K562 (cell line): ENCODE results near the gene STX18. TPM values are rescaled to one million over a fixed set of nuclear protein-coding genes. Genes with fewer than 3 reads are reported as not detected.

Experiments
- ATAC-seq: fragments of 200-7000 bp; cut with Tn5 transposase; 3 replicates; pipeline ENCODE4 v1.9.1; 2020; ENCODE audit warnings: moderate library complexity
- BruUV-seq: library from RNA; stranded (reverse); fragments of 400-500 nt; replicated peaks from 2 replicates; lab custom pipeline; 2021; lab: Mats Ljungman, UMichigan
- CTCF ChIA-PET: fragments of 300-600 bp; formaldehyde crosslinking; extraction: SDS; loops from one replicate; lab custom pipeline; 2021; ENCODE audit warnings: low intra/inter-chr PET ratio; lab: Yijun Ruan, JAX
- POLR2A ChIA-PET: fragments of 300-600, 350-650 bp; sonication (Branson Sonifier 250); formaldehyde crosslinking; extraction: SDS; loops from one replicate; lab custom pipeline; 2021; ENCODE audit warnings: antibody characterized with exemption, inconsistent platforms; lab: Yijun Ruan, JAX
- DNase-seq, 4 experiments: peaks; one replicate each; pipeline versions ENCODE4 v3.0.0 to v3.0.0-alpha.2; 2011 to 2018; ENCODE audit warnings: low spot score in 3 of 4, mixed read lengths in 3 of 4; ENCODE audit errors: extremely low read depth in 1 of 4
- FAIRE-seq: peaks from 2 replicates; lab custom pipeline; 2011; peaks lifted over from hg19 to GRCh38; lab: Jason Lieb, UNC
- H2AFZ ChIP-seq: 2 replicates; pipeline ENCODE4 v1.6.0; 2011; ENCODE audit warnings: low read depth, low read length, control low read depth, inconsistent platforms
- H3K27ac ChIP-seq: fragments of 200-600 bp; 3 replicates; pipeline ENCODE4 v1.8.0; 2011; ENCODE audit warnings: low read depth, mild to moderate bottlenecking, control low read depth, inconsistent platforms, low read length, moderate library complexity, mixed read lengths; ENCODE audit errors: extremely low read depth
- H3K27me3 ChIP-seq, 2 experiments: fragments of 300-600 bp in 1 of 2; 2 replicates in 1 of 2; 3 replicates in 1 of 2; pipeline versions ENCODE4 v1.6.0 to v1.8.0; 2011; ENCODE audit warnings: inconsistent platforms in 2 of 2, low read length in 2 of 2, mild to moderate bottlenecking in 1 of 2, mixed read lengths in 1 of 2, moderate library complexity in 1 of 2; ENCODE audit not compliant: control insufficient read depth in 2 of 2, insufficient read depth in 2 of 2
- H3K36me3 ChIP-seq: fragments of 300-600 bp; 3 replicates; pipeline ENCODE4 v1.8.0; 2011; ENCODE audit warnings: mild to moderate bottlenecking, low read length, inconsistent platforms; ENCODE audit not compliant: control insufficient read depth, insufficient read depth
- H3K4me1 ChIP-seq, 2 experiments: fragments of 200-600 bp in 1 of 2; replicated peaks in 1 of 2; 2 replicates in 1 of 2; 3 replicates in 1 of 2; pipeline versions ENCODE4 v1.5.1 to v1.8.0; 2011; ENCODE audit warnings: inconsistent platforms in 2 of 2, low read length in 2 of 2, mild to moderate bottlenecking in 1 of 2, mixed read lengths in 1 of 2, moderate library complexity in 1 of 2; ENCODE audit not compliant: control insufficient read depth in 2 of 2, insufficient read depth in 2 of 2
- H3K4me2 ChIP-seq: 2 replicates; pipeline ENCODE4 v1.6.1; 2011; ENCODE audit warnings: low read length, control low read depth, inconsistent platforms, mixed read lengths; ENCODE audit not compliant: insufficient read depth
- H3K4me3 ChIP-seq: fragments of 200-600 bp; sonication (generic), shearing (Covaris generic); 2 replicates; pipeline ENCODE4 v1.5.1; 2016; ENCODE audit warnings: control low read depth, inconsistent platforms
- H3K79me2 ChIP-seq: fragments of 200-600 bp; 3 replicates; pipeline ENCODE4 v1.8.0; 2011; ENCODE audit warnings: low read length, inconsistent platforms; ENCODE audit not compliant: control insufficient read depth, insufficient read depth
- H3K9ac ChIP-seq, 2 experiments: 2 replicates each; pipeline versions ENCODE4 v1.6.0 to v1.6.1; 2011; ENCODE audit warnings: low read depth in 2 of 2, low read length in 2 of 2, control low read depth in 1 of 2, inconsistent platforms in 1 of 2, mild to moderate bottlenecking in 1 of 2, mixed read lengths in 1 of 2; ENCODE audit not compliant: insufficient read depth in 1 of 2
- H3K9me1 ChIP-seq: one replicate; pipeline ENCODE4 v1.6.0; 2011; ENCODE audit warnings: inconsistent platforms, mild to moderate bottlenecking, low read length, moderate library complexity; ENCODE audit not compliant: control insufficient read depth, insufficient read depth
- H3K9me3 ChIP-seq: replicated peaks from 2 replicates; pipeline ENCODE4 v1.5.1; 2011; ENCODE audit warnings: low read depth, low read length, inconsistent platforms; ENCODE audit not compliant: control insufficient read depth, insufficient read depth
- H4K20me1 ChIP-seq: replicated peaks from 2 replicates; pipeline ENCODE4 v1.6.1; 2011; ENCODE audit warnings: low read length, inconsistent platforms, mixed read lengths; ENCODE audit not compliant: control insufficient read depth, insufficient read depth
- ARNT ChIP-seq, 2 experiments: fragments of 450-650 bp; IDR thresholded peaks; 2 replicates each; pipeline ENCODE4 v1.6.1; 2016; ENCODE audit warnings: mild to moderate bottlenecking in 1 of 2
- CHD2 ChIP-seq: IDR thresholded peaks from 2 replicates; pipeline ENCODE4 v1.6.1; 2011; ENCODE audit warnings: low read depth, low read length
- CSDE1 ChIP-seq, 2 experiments: fragments of 450-650 bp; IDR thresholded peaks; 2 replicates each; pipeline ENCODE4 v1.6.1; 2016; ENCODE audit warnings: mild to moderate bottlenecking in 1 of 2
- FUS ChIP-seq: fragments of 200-400 bp; formaldehyde crosslinking; optimal IDR thresholded peaks from 2 replicates; pipeline ENCODE3; 2017; ENCODE audit warnings: low read depth, low read length
- HNRNPL ChIP-seq: fragments of 200-400 bp; formaldehyde crosslinking; IDR thresholded peaks from 2 replicates; pipeline ENCODE4 v1.6.1; 2017; ENCODE audit warnings: low read depth, mild to moderate bottlenecking, low read length
- KDM4B ChIP-seq, 2 experiments: fragments of 450-650 bp in 1 of 2; sonication (generic) in 1 of 2; IDR thresholded peaks; 2 replicates each; pipeline ENCODE4 v1.6.1; 2016 to 2017; ENCODE audit warnings: borderline replicate concordance in 2 of 2, antibody characterized with exemption in 1 of 2, low read depth in 1 of 2, mild to moderate bottlenecking in 1 of 2
- SMAD4 ChIP-seq: fragments of 250-450 bp; sonication (Bioruptor Pico); conservative IDR thresholded peaks from 2 replicates; pipeline ENCODE4 v1.8.0; 2021; ENCODE audit warnings: inconsistent platforms, mild to moderate bottlenecking, moderate library complexity
- ZKSCAN8 ChIP-seq: fragments of 200-800 bp; sonication (Bioruptor generic); IDR thresholded peaks from 2 replicates; pipeline ENCODE4 v1.6.1; 2016; ENCODE audit warnings: missing genetic modification characterization, missing compliant biosample characterization
- ZNF165 ChIP-seq: fragments of 250-450 bp; sonication (Bioruptor Pico); IDR thresholded peaks from 2 replicates; pipeline ENCODE4 v1.4.0; 2020; ENCODE audit warnings: borderline replicate concordance
- ZNF232 ChIP-seq: sonication (generic); formaldehyde crosslinking; IDR thresholded peaks from 2 replicates; pipeline ENCODE4 v1.8.0; 2022; ENCODE audit warnings: mild to moderate bottlenecking, missing genetic modification reagents
- ZNF354B ChIP-seq: fragments of 250-450 bp; sonication (Bioruptor Pico); IDR thresholded peaks from 2 replicates; pipeline ENCODE4 v1.4.0; 2020
- ZNF551 ChIP-seq: fragments of 250-450 bp; sonication (Bioruptor Pico); IDR thresholded peaks from 2 replicates; pipeline ENCODE4 v1.5.0; 2021; ENCODE audit warnings: mild to moderate bottlenecking, moderate library complexity
- ZNF76 ChIP-seq: fragments of 250-450 bp; sonication (Bioruptor Pico); IDR thresholded peaks from 2 replicates; pipeline ENCODE4 v1.4.0; 2020; ENCODE audit warnings: mild to moderate bottlenecking, moderate library complexity, borderline replicate concordance
- WGBS: fragments of 100-300 bp; shearing (Covaris generic); methylation state at CpG from one replicate; pipeline ENCODE4 v1.1.6; 2016; ENCODE audit warnings: low coverage, mixed read lengths; ENCODE audit not compliant: insufficient coverage; ENCODE audit errors: missing lambda C conversion rate; 5-methylcytosine and 5-hydroxymethylcytosine counted together
- in situ Hi-C: fragments of 300-500 bp; cut with MboI; formaldehyde crosslinking; loops from 4 replicates; pipeline ENCODE4 v1.15.0; 2018; ENCODE audit warnings: inconsistent platforms, mixed read lengths
- intact Hi-C: fragments of 100-400 bp; cut with micrococcal nuclease; formaldehyde crosslinking; loops from 2 replicates; pipeline ENCODE4 v1.14.2; 2022
- polyA plus RNA-seq, 8 experiments: library from polyadenylated mRNA; depleted of rRNA in 4 of 8; stranded (reverse) in 5 of 8; unstranded in 3 of 8; fragments of >200 nt; fragmentation: Nextera tagmentation in 2 of 8; fragmentation: Illumina TruSeq in 1 of 8; extraction: Ambion mirVana in 2 of 8; extraction: Trizol in 1 of 8; gene quantifications; 2 replicates each; pipeline versions ENCODE4 v1.2.1 to v1.2.3, GENCODE V29; 2011 to 2014; ENCODE audit warnings: inconsistent platforms in 1 of 8, missing spikeins in 1 of 8
- total RNA-seq, 7 experiments: library from RNA; depleted of rRNA in 6 of 7; stranded (reverse); fragments of >200 nt in 6 of 7; fragmentation: Illumina TruSeq in 2 of 7; extraction: Trizol in 2 of 7; gene quantifications; 2 replicates each; pipeline versions ENCODE4 v1.2.1 to v1.2.3, GENCODE V29; 2011 to 2021; ENCODE audit warnings: low replicate concordance in 1 of 7
- TF ChIP-seq, protein P1 (sequence below): fragments of 450-650 bp; IDR thresholded peaks from 2 replicates; pipeline ENCODE4 v1.6.1; 2016; ENCODE audit warnings: mild to moderate bottlenecking
- TF ChIP-seq, protein P2 (sequence below), 3 experiments: IDR thresholded peaks in 2 of 3; conservative IDR thresholded peaks in 1 of 3; 2 replicates each; pipeline ENCODE4 v1.5.1; 2011 to 2012; ENCODE audit warnings: low read length in 3 of 3, mild to moderate bottlenecking in 3 of 3, control low read depth in 2 of 3, improper control_type of control experiment in 1 of 3, inconsistent platforms in 1 of 3, low read depth in 1 of 3, mixed read lengths in 1 of 3, moderate library complexity in 1 of 3; ENCODE audit not compliant: insufficient read depth in 2 of 3

Gene STX18
- total and polyA plus RNA-seq, 9 of the 15 experiments (the other 6 are each of a cell fraction or from before 2014, with no cell fraction given) = 6.2 to 41.7 (median 22.7) TPM

- ChIA-PET POLR2A (no interaction called here), CTCF (no interaction called here)
- Histone ChIP-seq H2AFZ (no peak overlapping the region), H3K9me3 (no peaks in the 10 kb centered on the region), H3K4me3 (no peak overlapping the region), H3K4me2 (no peak overlapping the region), H3K79me2 (no peaks in the 10 kb centered on the region), H3K4me1 (no peaks in the 10 kb centered on the region), H3K36me3 (peaks cover 20% of the 10 kb centered on the region; the same call in 2 of the 3 replicates), H4K20me1 (no peaks in the 10 kb centered on the region), H3K9ac (no peak overlapping the region), H3K27ac (no peak overlapping the region), H3K27me3 (no peaks in the 10 kb centered on the region), H3K9me1 (no peaks in the 10 kb centered on the region)
- 72% methylated on average over 6 of the region's 6 CpGs for WGBS
- no peak for FAIRE-seq
- TF ChIP-seq ZKSCAN8 = no peak
- TF ChIP-seq ARNT (IDR thresholded peaks at IDR 0.05) = no peak
- TF ChIP-seq KDM4B (IDR thresholded peaks at IDR 0.05; ENCODE audit: borderline replicate concordance in 2 of 2, low read depth in 1 of 2) = no peak
- TF ChIP-seq ZNF76 (CRISPR knock-in tag) = no peak
- TF ChIP-seq SMAD4 (CRISPR knock-in tag) = no peak
- no peak for TF ChIP-seq FUS
- TF ChIP-seq ZNF551 (CRISPR knock-in tag) = no peak
- TF ChIP-seq ZNF232 = no peak
- TF ChIP-seq CSDE1 (IDR thresholded peaks at IDR 0.05) = no peak
- TF ChIP-seq, protein P1, sequence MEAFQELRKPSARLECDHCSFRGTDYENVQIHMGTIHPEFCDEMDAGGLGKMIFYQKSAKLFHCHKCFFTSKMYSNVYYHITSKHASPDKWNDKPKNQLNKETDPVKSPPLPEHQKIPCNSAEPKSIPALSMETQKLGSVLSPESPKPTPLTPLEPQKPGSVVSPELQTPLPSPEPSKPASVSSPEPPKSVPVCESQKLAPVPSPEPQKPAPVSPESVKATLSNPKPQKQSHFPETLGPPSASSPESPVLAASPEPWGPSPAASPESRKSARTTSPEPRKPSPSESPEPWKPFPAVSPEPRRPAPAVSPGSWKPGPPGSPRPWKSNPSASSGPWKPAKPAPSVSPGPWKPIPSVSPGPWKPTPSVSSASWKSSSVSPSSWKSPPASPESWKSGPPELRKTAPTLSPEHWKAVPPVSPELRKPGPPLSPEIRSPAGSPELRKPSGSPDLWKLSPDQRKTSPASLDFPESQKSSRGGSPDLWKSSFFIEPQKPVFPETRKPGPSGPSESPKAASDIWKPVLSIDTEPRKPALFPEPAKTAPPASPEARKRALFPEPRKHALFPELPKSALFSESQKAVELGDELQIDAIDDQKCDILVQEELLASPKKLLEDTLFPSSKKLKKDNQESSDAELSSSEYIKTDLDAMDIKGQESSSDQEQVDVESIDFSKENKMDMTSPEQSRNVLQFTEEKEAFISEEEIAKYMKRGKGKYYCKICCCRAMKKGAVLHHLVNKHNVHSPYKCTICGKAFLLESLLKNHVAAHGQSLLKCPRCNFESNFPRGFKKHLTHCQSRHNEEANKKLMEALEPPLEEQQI = no peak
- TF ChIP-seq, protein P2, sequence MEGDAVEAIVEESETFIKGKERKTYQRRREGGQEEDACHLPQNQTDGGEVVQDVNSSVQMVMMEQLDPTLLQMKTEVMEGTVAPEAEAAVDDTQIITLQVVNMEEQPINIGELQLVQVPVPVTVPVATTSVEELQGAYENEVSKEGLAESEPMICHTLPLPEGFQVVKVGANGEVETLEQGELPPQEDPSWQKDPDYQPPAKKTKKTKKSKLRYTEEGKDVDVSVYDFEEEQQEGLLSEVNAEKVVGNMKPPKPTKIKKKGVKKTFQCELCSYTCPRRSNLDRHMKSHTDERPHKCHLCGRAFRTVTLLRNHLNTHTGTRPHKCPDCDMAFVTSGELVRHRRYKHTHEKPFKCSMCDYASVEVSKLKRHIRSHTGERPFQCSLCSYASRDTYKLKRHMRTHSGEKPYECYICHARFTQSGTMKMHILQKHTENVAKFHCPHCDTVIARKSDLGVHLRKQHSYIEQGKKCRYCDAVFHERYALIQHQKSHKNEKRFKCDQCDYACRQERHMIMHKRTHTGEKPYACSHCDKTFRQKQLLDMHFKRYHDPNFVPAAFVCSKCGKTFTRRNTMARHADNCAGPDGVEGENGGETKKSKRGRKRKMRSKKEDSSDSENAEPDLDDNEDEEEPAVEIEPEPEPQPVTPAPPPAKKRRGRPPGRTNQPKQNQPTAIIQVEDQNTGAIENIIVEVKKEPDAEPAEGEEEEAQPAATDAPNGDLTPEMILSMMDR (IDR thresholded peaks at IDR 0.05 in 2 of 3, conservative IDR thresholded peaks at IDR 0.05 in 1 of 3; ENCODE audit: insufficient read depth in 2 of 3, low read depth in 1 of 3, low read length in 3 of 3) = no peak
- TF ChIP-seq ZNF354B (CRISPR knock-in tag) = no peak
- TF ChIP-seq ZNF165 (CRISPR knock-in tag) = no peak
- no peak for TF ChIP-seq CHD2
- TF ChIP-seq HNRNPL = no peak
- DNase-seq = no peak
- in situ Hi-C loops (no loop called here), intact Hi-C loops (no loop called here)
- ATAC-seq = no peak
- no TSS peak for BruUV-seq
Observed at GRCh38 chr4:4460759-4461158, 81.1 kb downstream of the STX18 start.
